ENCODE data around the gene ELAPOR1. TPM values are rescaled to one million over a fixed set of nuclear protein-coding genes. Genes with fewer than 3 reads are reported as not detected.

The ELAPOR1 gene
- total and polyA plus RNA-seq, 9 of the 15 experiments (the other 6 are each of a cell fraction or from before 2014, with no cell fraction given) = 0.07 to 1.2 (median 0.18) TPM

DNA sequence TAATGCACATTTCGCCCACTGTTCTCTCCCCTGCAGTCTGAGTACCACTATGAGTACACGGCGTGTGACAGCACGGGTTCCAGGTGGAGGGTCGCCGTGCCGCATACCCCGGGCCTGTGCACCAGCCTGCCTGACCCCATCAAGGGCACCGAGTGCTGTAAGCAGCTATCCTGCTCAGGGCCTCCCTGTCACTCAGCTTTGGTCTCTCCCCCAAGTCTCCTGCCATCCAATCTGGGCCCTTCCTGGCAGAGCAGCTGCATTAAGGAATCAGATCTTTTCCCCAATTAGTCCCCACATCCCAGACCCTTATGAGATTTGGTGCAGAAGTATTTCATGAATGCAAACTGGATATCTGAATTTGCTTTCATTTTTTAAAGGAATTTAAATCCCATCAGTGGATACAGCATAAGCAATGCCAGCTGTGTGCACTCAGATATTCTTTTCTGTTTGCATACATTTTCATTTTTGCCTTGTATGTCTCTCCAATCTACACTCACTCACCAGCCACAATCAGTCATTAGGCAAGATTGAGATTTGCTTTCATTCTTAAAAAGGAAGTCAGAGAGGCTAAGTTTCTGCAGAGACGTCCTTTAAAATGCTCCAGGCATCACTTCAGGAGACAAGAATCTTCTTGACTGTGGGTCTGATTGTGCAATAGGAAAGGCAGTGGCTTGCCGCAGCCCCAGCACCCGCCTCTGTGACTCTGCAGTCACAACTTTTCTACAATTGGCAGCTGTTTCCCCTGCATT, 48.1 kb downstream of the ELAPOR1 start (continued):
- TF ChIP-seq, protein P1, sequence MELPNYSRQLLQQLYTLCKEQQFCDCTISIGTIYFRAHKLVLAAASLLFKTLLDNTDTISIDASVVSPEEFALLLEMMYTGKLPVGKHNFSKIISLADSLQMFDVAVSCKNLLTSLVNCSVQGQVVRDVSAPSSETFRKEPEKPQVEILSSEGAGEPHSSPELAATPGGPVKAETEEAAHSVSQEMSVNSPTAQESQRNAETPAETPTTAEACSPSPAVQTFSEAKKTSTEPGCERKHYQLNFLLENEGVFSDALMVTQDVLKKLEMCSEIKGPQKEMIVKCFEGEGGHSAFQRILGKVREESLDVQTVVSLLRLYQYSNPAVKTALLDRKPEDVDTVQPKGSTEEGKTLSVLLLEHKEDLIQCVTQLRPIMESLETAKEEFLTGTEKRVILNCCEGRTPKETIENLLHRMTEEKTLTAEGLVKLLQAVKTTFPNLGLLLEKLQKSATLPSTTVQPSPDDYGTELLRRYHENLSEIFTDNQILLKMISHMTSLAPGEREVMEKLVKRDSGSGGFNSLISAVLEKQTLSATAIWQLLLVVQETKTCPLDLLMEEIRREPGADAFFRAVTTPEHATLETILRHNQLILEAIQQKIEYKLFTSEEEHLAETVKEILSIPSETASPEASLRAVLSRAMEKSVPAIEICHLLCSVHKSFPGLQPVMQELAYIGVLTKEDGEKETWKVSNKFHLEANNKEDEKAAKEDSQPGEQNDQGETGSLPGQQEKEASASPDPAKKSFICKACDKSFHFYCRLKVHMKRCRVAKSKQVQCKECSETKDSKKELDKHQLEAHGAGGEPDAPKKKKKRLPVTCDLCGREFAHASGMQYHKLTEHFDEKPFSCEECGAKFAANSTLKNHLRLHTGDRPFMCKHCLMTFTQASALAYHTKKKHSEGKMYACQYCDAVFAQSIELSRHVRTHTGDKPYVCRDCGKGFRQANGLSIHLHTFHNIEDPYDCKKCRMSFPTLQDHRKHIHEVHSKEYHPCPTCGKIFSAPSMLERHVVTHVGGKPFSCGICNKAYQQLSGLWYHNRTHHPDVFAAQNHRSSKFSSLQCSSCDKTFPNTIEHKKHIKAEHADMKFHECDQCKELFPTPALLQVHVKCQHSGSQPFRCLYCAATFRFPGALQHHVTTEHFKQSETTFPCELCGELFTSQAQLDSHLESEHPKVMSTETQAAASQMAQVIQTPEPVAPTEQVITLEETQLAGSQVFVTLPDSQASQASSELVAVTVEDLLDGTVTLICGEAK (IDR thresholded peaks at IDR 0.05) = no peak
- TF ChIP-seq, protein P1 (CRISPR knock-in tag; IDR thresholded peaks at IDR 0.05) = no peak
- TF ChIP-seq ZNF174 (CRISPR knock-in tag; IDR thresholded peaks at IDR 0.05) (no peak), ZNF282 (CRISPR knock-in tag; IDR thresholded peaks at IDR 0.05) (no peak), ZEB2 (IDR thresholded peaks at IDR 0.05) (no peak), ZNF764 (CRISPR knock-in tag; IDR thresholded peaks at IDR 0.05; ENCODE audit: low read depth) (no peak), ZNF24 (IDR thresholded peaks at IDR 0.05) (0 out of 2 replicates have a peak, but pooled peaks have one; percentile 9), CEBPB (tag; IDR thresholded peaks at IDR 0.05) (peak; percentile 100), BDP1 (IDR thresholded peaks at IDR 0.05; ENCODE audit: insufficient read depth, insufficient read length) (no peak), SMARCE1 (IDR thresholded peaks at IDR 0.05) (no peak), ZNF75A (CRISPR knock-in tag; IDR thresholded peaks at IDR 0.05) (no peak), NFIC (IDR thresholded peaks at IDR 0.05) (no peak), ZNF436 (CRISPR knock-in tag; IDR thresholded peaks at IDR 0.05) (no peak), EGR1 (conservative IDR thresholded peaks at IDR 0.05) (no peak), SMARCA5 (IDR thresholded peaks at IDR 0.05) (no peak), ETV6 (IDR thresholded peaks at IDR 0.05; ENCODE audit: borderline replicate concordance in 1 of 2, low read depth in 2 of 2, low read length in 1 of 2) (no peak), ETV6 (CRISPR knock-in tag; IDR thresholded peaks at IDR 0.05; ENCODE audit: borderline replicate concordance) (no peak)
- TF ChIP-seq, protein P2, sequence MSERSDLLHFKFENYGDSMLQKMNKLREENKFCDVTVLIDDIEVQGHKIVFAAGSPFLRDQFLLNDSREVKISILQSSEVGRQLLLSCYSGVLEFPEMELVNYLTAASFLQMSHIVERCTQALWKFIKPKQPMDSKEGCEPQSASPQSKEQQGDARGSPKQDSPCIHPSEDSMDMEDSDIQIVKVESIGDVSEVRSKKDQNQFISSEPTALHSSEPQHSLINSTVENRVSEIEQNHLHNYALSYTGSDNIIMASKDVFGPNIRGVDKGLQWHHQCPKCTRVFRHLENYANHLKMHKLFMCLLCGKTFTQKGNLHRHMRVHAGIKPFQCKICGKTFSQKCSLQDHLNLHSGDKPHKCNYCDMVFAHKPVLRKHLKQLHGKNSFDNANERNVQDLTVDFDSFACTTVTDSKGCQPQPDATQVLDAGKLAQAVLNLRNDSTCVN (CRISPR knock-in tag; IDR thresholded peaks at IDR 0.05) = no peak
- TF ChIP-seq, protein P3, sequence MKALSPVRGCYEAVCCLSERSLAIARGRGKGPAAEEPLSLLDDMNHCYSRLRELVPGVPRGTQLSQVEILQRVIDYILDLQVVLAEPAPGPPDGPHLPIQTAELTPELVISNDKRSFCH (CRISPR knock-in tag; IDR thresholded peaks at IDR 0.05) = no peak
- TF ChIP-seq, protein P3 (tag; IDR thresholded peaks at IDR 0.05) = no peak

All from K562 (cell line).